ENCODE measurements around the gene FYB2. TPM values are rescaled to one million over a fixed set of nuclear protein-coding genes. Genes with fewer than 3 reads are reported as not detected.

Gene FYB2
- total RNA-seq, 1 experiment from 2014 or later: not detected

GRCh38 chr1:56755911-56756310 is 63.3 kb downstream of the FYB2 start (continued):
- no peak for TF ChIP-seq FOSL1 (IDR thresholded peaks at IDR 0.05; ENCODE audit: low read depth)
- TF ChIP-seq ZBTB33 (IDR thresholded peaks at IDR 0.05; ENCODE audit: extremely low read depth, insufficient replicate concordance, low read length): no peak
- TF ChIP-seq MAX (IDR thresholded peaks at IDR 0.05): no peak
- no peak for TF ChIP-seq CTCF (IDR thresholded peaks at IDR 0.05 in 2 of 3, conservative IDR thresholded peaks at IDR 0.05 in 1 of 3; ENCODE audit: borderline replicate concordance in 1 of 3, insufficient read depth in 1 of 3, low read depth in 2 of 3, low read length in 2 of 3)
- TF ChIP-seq TCF7L2 (IDR thresholded peaks at IDR 0.05; ENCODE audit: borderline replicate concordance, extremely low read depth, insufficient read depth, insufficient read length): no peak

GRCh38 chr1:56754708-56755479 is 64.3 kb downstream of the FYB2 start:
- no peak for DNase-seq (ENCODE audit: low read depth, low spot score)
- ChIA-PET CTCF (interaction anchor here (1.2 kb wide), 1 partner anchor 48 kb away, joined by 3 read pairs; no protein-coding TSS in a partner anchor), POLR2A (no interaction called here), RAD21 (ENCODE audit: low non-redundant PET in 1 of 2, low total read pairs in 2 of 2, uncharacterized antibody in 2 of 2, unreplicated experiment in 2 of 2) (no interaction called here)
- no peak overlapping the region for H2AFZ ChIP-seq (ENCODE audit: low read depth, low read length, poor library complexity, severe bottlenecking)
- H3K9me3 ChIP-seq (ENCODE audit: control insufficient read depth in 1 of 2, insufficient read depth in 1 of 2, low read depth in 1 of 2, low read length in 2 of 2): no peaks in the 10 kb centered on the region
- ATAC-seq: no peak
- H3K27ac ChIP-seq (ENCODE audit: low read depth, low read length): no peak overlapping the region
- H3K4me1 ChIP-seq (ENCODE audit: control insufficient read depth in 1 of 2, insufficient read depth in 2 of 2, low read length in 2 of 2): no peaks in the 10 kb centered on the region
- H3K36me3 ChIP-seq (ENCODE audit: control insufficient read depth in 1 of 2, insufficient read depth in 2 of 2, low read length in 2 of 2): no peaks in the 10 kb centered on the region
- no peak overlapping the region for H3K4me2 ChIP-seq (ENCODE audit: low read length)
- H3K9ac ChIP-seq (ENCODE audit: low read length): no peak overlapping the region
- no peaks in the 10 kb centered on the region for H4K20me1 ChIP-seq (ENCODE audit: insufficient read depth)
- H3K4me3 ChIP-seq (replicated peaks in 1 of 2; ENCODE audit: low read depth in 1 of 2, low read length in 2 of 2): no peak overlapping the region
- intact Hi-C loops (cut with micrococcal nuclease): no loop called here
- H3K27me3 ChIP-seq (ENCODE audit: insufficient read depth, low read length): peaks cover 5% of the 10 kb centered on the region; the same call in 1 of the 2 replicates
- no peaks in the 10 kb centered on the region for H3K79me2 ChIP-seq (ENCODE audit: insufficient read depth, low read length)
- BruUV-seq (replicated peaks): no TSS peak
- H3K9me2 ChIP-seq (ENCODE audit: insufficient read depth): no peaks in the 10 kb centered on the region
- TF ChIP-seq REST (IDR thresholded peaks at IDR 0.05; ENCODE audit: low read depth) (no peak), SIN3A (IDR thresholded peaks at IDR 0.05; ENCODE audit: low read depth) (no peak), JUND (IDR thresholded peaks at IDR 0.05) (no peak), EZH2phosphoT487 (IDR thresholded peaks at IDR 0.05; ENCODE audit: borderline replicate concordance) (no peak), SRF (IDR thresholded peaks at IDR 0.05; ENCODE audit: low read depth) (no peak), POLR2A (IDR thresholded peaks at IDR 0.05; ENCODE audit: borderline replicate concordance, extremely low read depth, insufficient read depth, insufficient read length) (no peak), ATF3 (IDR thresholded peaks at IDR 0.05) (no peak), POLR2AphosphoS5 (IDR thresholded peaks at IDR 0.05; ENCODE audit: low read depth, low read length) (no peak)
